KMS-11 (cell line): ENCODE results near the gene SNURF.
"Not testable (repeated sequence)": the region's sequence is repeated elsewhere in the genome, so short reads cannot be mapped to it uniquely, and the experiment has no call there.

ENCODE experiments used
- H2AFZ ChIP-seq: fragments of 200-600 bp; sonication (generic); 2 replicates; pipeline ENCODE4 v1.6.1; 2016; ENCODE audit warnings: antibody characterized with exemption, mixed run types, low read depth
- H3K27ac ChIP-seq: fragments of 200-600 bp; sonication (generic); 2 replicates; pipeline ENCODE4 v1.6.1; 2016; ENCODE audit warnings: mild to moderate bottlenecking, mixed run types
- H3K27me3 ChIP-seq: fragments of 200-600 bp; sonication (generic); 2 replicates; pipeline ENCODE4 v1.6.1; 2017; ENCODE audit warnings: mild to moderate bottlenecking, low read depth, mixed run types, moderate library complexity; ENCODE audit not compliant: insufficient read depth
- H3K36me3 ChIP-seq: fragments of 200-600 bp; sonication (generic); 2 replicates; pipeline ENCODE4 v1.6.1; 2017; ENCODE audit warnings: mild to moderate bottlenecking, mixed run types; ENCODE audit not compliant: insufficient read depth
- H3K4me1 ChIP-seq: fragments of 200-600 bp; sonication (generic); 2 replicates; pipeline ENCODE4 v1.6.1; 2016; ENCODE audit warnings: mild to moderate bottlenecking, low read depth, mixed run types; ENCODE audit not compliant: poor library complexity, severe bottlenecking
- H3K4me2 ChIP-seq: fragments of 200-600 bp; sonication (generic); 2 replicates; pipeline ENCODE4 v1.7.0; 2016; ENCODE audit warnings: mild to moderate bottlenecking, mixed run types
- H3K4me3 ChIP-seq: fragments of 200-600 bp; sonication (generic); IDR thresholded peaks from 2 replicates; pipeline ENCODE4 v1.6.1; 2017; ENCODE audit warnings: low read depth, low read length, mixed read lengths; ENCODE audit not compliant: insufficient read depth
- H3K79me2 ChIP-seq: fragments of 200-600 bp; sonication (generic); 2 replicates; pipeline ENCODE4 v1.6.1; 2016; ENCODE audit warnings: low read depth, mixed run types; ENCODE audit not compliant: insufficient read depth
- H3K9ac ChIP-seq: fragments of 200-600 bp; sonication (generic); 2 replicates; pipeline ENCODE4 v1.6.1; 2016; ENCODE audit warnings: mild to moderate bottlenecking, mixed run types
- H4K20me1 ChIP-seq: fragments of 200-600 bp; sonication (generic); 2 replicates; pipeline ENCODE4 v1.6.1; 2016; ENCODE audit warnings: mild to moderate bottlenecking, mixed run types; ENCODE audit not compliant: insufficient read depth
- TF ChIP-seq, protein P1 (sequence below): fragments of 200-600 bp; sonication (generic); conservative IDR thresholded peaks from 2 replicates; pipeline ENCODE4 v1.6.1; 2017; ENCODE audit warnings: low read depth, mild to moderate bottlenecking, antibody characterized with exemption, low read length, moderate library complexity, mixed read lengths

Gene SNURF

DNA sequence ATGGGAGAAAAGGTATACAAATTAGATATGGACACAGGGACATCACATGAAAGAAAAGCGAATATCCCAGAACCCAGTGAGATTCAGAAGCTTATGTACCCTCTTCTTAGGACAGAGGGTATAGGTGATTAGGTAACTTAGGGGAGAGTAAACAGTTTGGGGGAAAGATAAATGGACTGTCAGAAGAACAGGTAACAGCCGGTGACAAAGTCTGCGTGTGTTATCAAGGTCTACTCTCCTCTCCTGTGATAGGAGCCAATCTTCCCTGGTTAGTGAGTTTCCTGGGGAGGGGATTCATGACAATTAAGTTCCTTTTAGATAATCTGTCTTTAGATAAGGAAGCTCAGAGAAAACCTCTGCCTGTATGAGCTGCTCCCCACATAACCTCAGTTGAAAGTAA, 30.6 kb upstream of the SNURF start:
- Histone ChIP-seq H3K27ac (no peak overlapping the region), H3K36me3 (no peaks in the 10 kb centered on the region), H3K4me1 (no peaks in the 10 kb centered on the region), H4K20me1 (no peaks in the 10 kb centered on the region), H3K4me3 (no peak overlapping the region), H3K9ac (no peak overlapping the region), H3K4me2 (no peak overlapping the region), H3K27me3 (no peaks in the 10 kb centered on the region), H2AFZ (no peak overlapping the region), H3K79me2 (no peaks in the 10 kb centered on the region)
- TF ChIP-seq, protein P1, sequence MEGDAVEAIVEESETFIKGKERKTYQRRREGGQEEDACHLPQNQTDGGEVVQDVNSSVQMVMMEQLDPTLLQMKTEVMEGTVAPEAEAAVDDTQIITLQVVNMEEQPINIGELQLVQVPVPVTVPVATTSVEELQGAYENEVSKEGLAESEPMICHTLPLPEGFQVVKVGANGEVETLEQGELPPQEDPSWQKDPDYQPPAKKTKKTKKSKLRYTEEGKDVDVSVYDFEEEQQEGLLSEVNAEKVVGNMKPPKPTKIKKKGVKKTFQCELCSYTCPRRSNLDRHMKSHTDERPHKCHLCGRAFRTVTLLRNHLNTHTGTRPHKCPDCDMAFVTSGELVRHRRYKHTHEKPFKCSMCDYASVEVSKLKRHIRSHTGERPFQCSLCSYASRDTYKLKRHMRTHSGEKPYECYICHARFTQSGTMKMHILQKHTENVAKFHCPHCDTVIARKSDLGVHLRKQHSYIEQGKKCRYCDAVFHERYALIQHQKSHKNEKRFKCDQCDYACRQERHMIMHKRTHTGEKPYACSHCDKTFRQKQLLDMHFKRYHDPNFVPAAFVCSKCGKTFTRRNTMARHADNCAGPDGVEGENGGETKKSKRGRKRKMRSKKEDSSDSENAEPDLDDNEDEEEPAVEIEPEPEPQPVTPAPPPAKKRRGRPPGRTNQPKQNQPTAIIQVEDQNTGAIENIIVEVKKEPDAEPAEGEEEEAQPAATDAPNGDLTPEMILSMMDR, result no peak

GRCh38 chr15:24924621-24925020, 30.2 kb upstream of the SNURF start:
- Histone ChIP-seq H3K27me3 (no peaks in the 10 kb centered on the region), H4K20me1 (no peaks in the 10 kb centered on the region), H3K27ac (no peak overlapping the region), H3K4me2 (no peak overlapping the region), H2AFZ (no peak overlapping the region), H3K79me2 (no peaks in the 10 kb centered on the region), H3K4me3 (no peak overlapping the region), H3K9ac (no peak overlapping the region), H3K4me1 (no peaks in the 10 kb centered on the region), H3K36me3 (no peaks in the 10 kb centered on the region)
- TF ChIP-seq, protein P1, result no peak

DNA sequence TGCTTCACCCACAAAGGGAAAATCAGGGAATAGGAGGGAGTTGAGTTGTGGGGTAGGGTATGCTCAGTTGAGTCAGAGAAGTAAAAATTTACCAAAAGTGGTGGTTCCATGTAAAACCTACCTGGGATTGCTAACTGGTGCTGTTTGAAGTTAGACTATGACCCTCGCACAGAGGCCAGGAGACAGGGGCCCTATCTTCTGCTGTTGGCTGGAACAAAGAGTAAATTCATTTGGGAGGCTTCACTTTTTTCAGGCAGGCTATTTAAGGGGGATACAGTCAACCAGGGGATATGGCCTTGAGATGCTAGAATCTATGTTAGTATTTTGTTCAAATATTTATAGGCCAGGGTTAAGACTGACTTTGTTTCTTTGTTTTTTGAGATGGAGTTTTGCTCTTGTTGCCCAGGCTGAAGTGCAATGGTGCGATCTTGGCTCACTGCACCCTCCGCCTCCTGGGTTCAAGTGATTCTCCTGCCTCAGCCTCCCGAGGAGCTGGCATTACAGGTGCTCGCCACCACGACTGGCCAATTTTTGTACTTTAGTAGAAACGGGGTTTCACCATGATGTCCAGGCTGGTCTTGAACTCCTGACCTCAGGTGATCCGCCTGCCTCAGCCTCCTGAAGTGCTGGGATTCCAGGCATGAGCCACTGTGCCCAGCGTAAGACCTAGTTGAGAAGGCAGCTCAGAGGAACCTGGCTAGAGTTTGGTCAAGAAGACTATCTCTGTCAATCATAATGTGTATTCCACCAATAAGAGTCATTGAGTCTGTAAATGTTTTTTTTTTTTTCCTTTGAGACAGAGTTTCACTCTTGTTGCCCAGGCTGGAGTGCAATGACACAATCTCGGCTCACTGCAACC, 22.7 kb upstream of the SNURF start:
- H3K4me1 ChIP-seq, H4K20me1 ChIP-seq, H3K4me2 ChIP-seq: not testable (repeated sequence)

DNA sequence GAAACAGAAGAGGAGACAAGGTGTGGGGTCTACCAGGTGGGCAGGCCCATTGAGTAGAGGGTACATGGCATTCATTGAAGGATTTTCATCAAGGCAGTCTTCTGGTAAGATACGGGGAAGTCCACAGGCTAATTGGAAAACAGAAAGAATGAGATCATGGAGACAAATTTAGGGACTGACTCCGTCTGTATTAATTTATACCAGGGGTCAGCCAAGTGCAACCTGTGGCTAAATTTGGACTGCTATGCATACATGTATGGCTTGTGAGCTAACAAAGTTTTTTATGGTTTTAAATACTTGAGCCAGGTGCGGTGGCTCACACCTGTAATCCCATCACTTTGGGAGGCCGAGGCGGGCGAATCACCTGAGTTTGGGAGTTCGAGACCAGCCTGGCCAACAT, 21.1 kb upstream of the SNURF start:
- no peak overlapping the region for H3K4me3 ChIP-seq
- no peaks in the 10 kb centered on the region for H3K36me3 ChIP-seq
- no peak overlapping the region for H2AFZ ChIP-seq
- no peaks in the 10 kb centered on the region for H3K27me3 ChIP-seq
- H3K27ac ChIP-seq, result no peak overlapping the region
- TF ChIP-seq, protein P1, result no peak
- H3K4me2 ChIP-seq, result no peak overlapping the region
- H3K9ac ChIP-seq, result no peak overlapping the region
- no peaks in the 10 kb centered on the region for H3K4me1 ChIP-seq
- H3K79me2 ChIP-seq, result no peaks in the 10 kb centered on the region
- H4K20me1 ChIP-seq, result no peaks in the 10 kb centered on the region

More for the DNA sequence above, 22.7 kb upstream of the SNURF start:
- not testable (repeated sequence) for H3K27me3 ChIP-seq, H3K36me3 ChIP-seq, H3K9ac ChIP-seq, H2AFZ ChIP-seq, H3K27ac ChIP-seq, H3K4me3 ChIP-seq, H3K79me2 ChIP-seq

DNA sequence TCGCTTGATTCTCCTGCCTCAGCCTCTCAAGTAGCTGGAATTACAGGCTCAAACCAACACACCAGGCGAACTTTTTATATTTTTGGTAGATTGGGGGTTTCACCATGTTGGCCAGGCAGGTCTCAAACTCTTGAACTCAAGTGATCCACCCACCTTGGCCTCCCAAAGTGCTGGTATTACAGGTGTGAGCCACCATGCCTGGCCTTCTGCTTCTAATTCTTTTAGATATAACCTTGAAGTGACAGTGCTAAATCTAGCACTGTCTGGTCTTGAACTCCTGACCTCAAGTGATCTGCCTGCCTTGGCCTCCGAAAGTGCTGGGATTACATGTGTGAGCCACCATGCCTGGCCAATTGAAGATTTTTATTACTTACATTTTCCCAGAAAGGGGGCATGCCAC, 16.6 kb upstream of the SNURF start:
- H3K4me1 ChIP-seq, H3K36me3 ChIP-seq, H4K20me1 ChIP-seq, H3K4me2 ChIP-seq, H3K79me2 ChIP-seq, H2AFZ ChIP-seq, H3K4me3 ChIP-seq, H3K9ac ChIP-seq, H3K27ac ChIP-seq, H3K27me3 ChIP-seq: not testable (repeated sequence)
